Pons (tissue), 1 donor: ENCODE results near the gene RHNO1.

Experiments used
- DNase-seq: peaks from one replicate; pipeline ENCODE4 v3.0.0-alpha.2; 2016; ENCODE audit warnings: low spot score

RHNO1 gene

GRCh38 chr12:2902272-2902880 is 25.4 kb downstream of the RHNO1 start:
- DNase-seq = peak; percentile 91

- DNase-seq = no peak
Observed at GRCh38 chr12:2904260-2904659, 27.2 kb downstream of the RHNO1 start.

- DNase-seq = no peak
Observed at GRCh38 chr12:2912216-2912575, 35.2 kb downstream of the RHNO1 start.

GRCh38 chr12:2919249-2919648 is 42.2 kb downstream of the RHNO1 start:
- DNase-seq = no peak

GRCh38 chr12:2922329-2922728 is 45.3 kb downstream of the RHNO1 start:
- no peak for DNase-seq

- DNase-seq = no peak
Observed at GRCh38 chr12:2923057-2923456, 46.0 kb downstream of the RHNO1 start.

- no peak for DNase-seq
Observed at GRCh38 chr12:2924019-2924418, 47.0 kb downstream of the RHNO1 start.

- DNase-seq = no peak
Observed at GRCh38 chr12:2925322-2925995, 48.4 kb downstream of the RHNO1 start.

- no peak for DNase-seq
Observed at GRCh38 chr12:2930865-2931264, 53.8 kb downstream of the RHNO1 start.

- DNase-seq = no peak
Observed at GRCh38 chr12:2933586-2933985, 56.6 kb downstream of the RHNO1 start.

- DNase-seq = no peak
Observed at GRCh38 chr12:2934371-2934770, 57.3 kb downstream of the RHNO1 start.

- DNase-seq = no peak
Observed at GRCh38 chr12:2936301-2936700, 59.3 kb downstream of the RHNO1 start.

GRCh38 chr12:2937500-2937899 is 60.5 kb downstream of the RHNO1 start:
- no peak for DNase-seq
